ENCODE results near the gene PLAAT4.

GRCh38 chr11:63527667-63528066, 8.9 kb upstream of the PLAAT4 start:
- no peak for TF ChIP-seq CTCF (IDR thresholded peaks at IDR 0.05; ENCODE audit: borderline replicate concordance, extremely low read depth, low read length, poor library complexity, severe bottlenecking)
- no peak for TF ChIP-seq EZH2 (IDR thresholded peaks at IDR 0.05; ENCODE audit: borderline replicate concordance, low read depth, low read length, severe bottlenecking)
